Tibial nerve (tissue), 4 donors: ENCODE data around the gene TEPSIN.

Source experiments
- CTCF ChIP-seq, 5 experiments: fragments of 200-600 bp in 3 of 5; fragments of 450-650 bp in 2 of 5; sonication (generic) in 3 of 5; IDR thresholded peaks; one replicate each; pipeline ENCODE4 v1.5.1; 2016 to 2019; ENCODE audit warnings: antibody characterized with exemption in 5 of 5, mild to moderate bottlenecking in 3 of 5, moderate library complexity in 2 of 5
- EP300 ChIP-seq, 2 donors: sonication (generic); formaldehyde crosslinking; IDR thresholded peaks; one replicate each; pipeline ENCODE4 v1.6.1; 2017; ENCODE audit warnings: antibody characterized with exemption in 2 of 2, mild to moderate bottlenecking in 1 of 2
- POLR2A ChIP-seq, 2 donors: fragments of 450-650 bp; IDR thresholded peaks; one replicate each; pipeline ENCODE4 v1.6.1; 2017; ENCODE audit warnings: antibody characterized with exemption in 2 of 2, mild to moderate bottlenecking in 2 of 2, moderate library complexity in 2 of 2

- no peak for TF ChIP-seq CTCF (IDR thresholded peaks at IDR 0.05)
- no peak for TF ChIP-seq POLR2A (IDR thresholded peaks at IDR 0.05)
- TF ChIP-seq EP300 (IDR thresholded peaks at IDR 0.05) = no peak
Measured at GRCh38 chr17:81219476-81220180, 19.2 kb downstream of the TEPSIN start.
